Caco-2 (cell line): ENCODE data around the gene ULK1. TPM values are rescaled to one million over a fixed set of nuclear protein-coding genes. Genes with fewer than 3 reads are reported as not detected.

Experiments used
- BruUV-seq: library from RNA; stranded (reverse); fragments of 400-500 nt; replicated peaks from 2 replicates; lab custom pipeline; 2021; lab: Mats Ljungman, UMichigan
- CTCF ChIA-PET: fragments of 300-600 bp; sonication (Branson Sonifier 250); formaldehyde crosslinking; loops from one replicate; lab custom pipeline; 2022; ENCODE audit warnings: antibody characterized with exemption; lab: Charles Lee
- POLR2A ChIA-PET: fragments of 300-600 bp; sonication (Branson Sonifier 250); formaldehyde crosslinking; loops from one replicate; lab custom pipeline; 2022; ENCODE audit warnings: antibody characterized with exemption; lab: Charles Lee
- DNase-seq, 2 experiments: peaks; one replicate each; pipeline versions ENCODE4 v3.0.0 to v3.0.0-alpha.2; 2020 to 2022
- H3K27me3 ChIP-seq: replicated peaks from 2 replicates; pipeline ENCODE4 v1.6.0; 2011; ENCODE audit warnings: low read length; ENCODE audit not compliant: control insufficient read depth, insufficient read depth
- H3K36me3 ChIP-seq: 2 replicates; pipeline ENCODE4 v1.5.1; 2011; ENCODE audit warnings: low read length; ENCODE audit not compliant: control insufficient read depth, insufficient read depth
- H3K4me1 ChIP-seq: fragments of 250-450 bp; sonication (Bioruptor Pico); 2 replicates; pipeline ENCODE4 v1.5.1; 2020; ENCODE audit warnings: mild to moderate bottlenecking
- H3K4me3 ChIP-seq: 2 replicates; pipeline ENCODE4 v1.5.1; 2011; ENCODE audit warnings: low read depth, mild to moderate bottlenecking, control low read depth, low read length
- H3K9me3 ChIP-seq: fragments of 250-450 bp; sonication (Bioruptor Pico); 2 replicates; pipeline ENCODE4 v1.5.1; 2020; ENCODE audit warnings: mild to moderate bottlenecking, moderate library complexity
- H3K27ac Mint-ChIP-seq: one replicate; pipeline ENCODE4 v1.8.0; 2022; ENCODE audit warnings: mixed read lengths; ENCODE audit not compliant: unreplicated experiment
- H3K27me3 Mint-ChIP-seq: one replicate; pipeline ENCODE4 v1.8.0; 2022; ENCODE audit warnings: mixed read lengths; ENCODE audit not compliant: insufficient read depth, unreplicated experiment
- H3K36me3 Mint-ChIP-seq: one replicate; pipeline ENCODE4 v1.8.0; 2022; ENCODE audit warnings: mild to moderate bottlenecking, mixed read lengths; ENCODE audit not compliant: insufficient read depth, unreplicated experiment
- H3K4me1 Mint-ChIP-seq: one replicate; pipeline ENCODE4 v1.8.0; 2022; ENCODE audit warnings: low read depth, mixed read lengths; ENCODE audit not compliant: unreplicated experiment
- H3K4me3 Mint-ChIP-seq: one replicate; pipeline ENCODE4 v1.8.0; 2022; ENCODE audit warnings: mild to moderate bottlenecking, moderate library complexity, mixed read lengths; ENCODE audit not compliant: unreplicated experiment
- H3K9me3 Mint-ChIP-seq: one replicate; pipeline ENCODE4 v1.8.0; 2022; ENCODE audit warnings: mixed read lengths; ENCODE audit not compliant: unreplicated experiment
- intact Hi-C: fragments of 100-400 bp; cut with micrococcal nuclease; formaldehyde crosslinking; loops from one replicate; pipeline ENCODE4 v1.10.0; 2022; ENCODE audit not compliant: unreplicated experiment
- total RNA-seq: library from RNA; stranded (reverse); gene quantifications from 2 replicates; pipeline ENCODE4 v1.2.3, GENCODE V29; 2022
- TF ChIP-seq, protein P1 (sequence below), 2 experiments: fragments of 200-600 bp in 1 of 2; IDR thresholded peaks; 1 replicate in 1 of 2; 2 replicates in 1 of 2; pipeline versions ENCODE4 v1.5.1 to v1.8.0; 2011 to 2022; ENCODE audit warnings: antibody characterized with exemption in 1 of 2, control low read depth in 1 of 2, inconsistent platforms in 1 of 2, low read depth in 1 of 2, low read length in 1 of 2, mild to moderate bottlenecking in 1 of 2, moderate library complexity in 1 of 2; ENCODE audit not compliant: insufficient read depth in 1 of 2, severe bottlenecking in 1 of 2, unreplicated experiment in 1 of 2

The ULK1 gene
- total RNA-seq, 1 experiment from 2014 or later, result 61.1 TPM

DNA sequence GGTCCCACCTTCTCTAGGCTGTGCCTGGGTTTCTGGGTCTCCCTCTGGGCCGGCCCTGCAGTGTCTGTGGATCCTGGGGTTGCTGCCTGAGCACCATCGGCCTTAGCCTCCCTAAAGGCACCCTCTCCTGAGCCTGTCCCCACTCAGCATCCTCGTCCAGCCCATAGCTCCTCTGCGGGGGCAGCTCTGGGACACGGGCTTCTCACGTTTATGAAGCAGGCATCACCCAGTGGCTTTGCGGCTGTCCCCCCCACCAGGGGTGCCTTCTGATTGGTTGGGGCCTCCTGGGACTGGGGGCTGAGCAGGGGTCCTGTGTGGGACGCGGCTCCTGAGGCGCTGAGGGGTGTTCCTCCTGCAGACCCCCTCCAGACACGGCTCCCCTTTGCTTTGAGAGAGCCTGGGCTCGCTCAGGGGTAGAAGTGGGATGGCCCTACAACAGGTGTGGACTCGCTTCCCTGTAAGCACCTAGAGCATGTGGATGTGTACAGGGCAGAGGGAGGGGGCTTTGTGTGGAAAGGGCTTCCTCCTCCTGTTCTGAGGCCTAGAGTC is 10.7 kb downstream of the ULK1 start:
- ChIA-PET POLR2A (no interaction called here), CTCF (no interaction called here)
- Histone ChIP-seq H3K4me3 (no peak overlapping the region), H3K4me1 (no peaks in the 10 kb centered on the region), H3K9me3 (no peaks in the 10 kb centered on the region), H3K27me3 (no peaks in the 10 kb centered on the region), H3K36me3 (no peaks in the 10 kb centered on the region; the same call in 1 of the 2 replicates)
- no peaks in the 10 kb centered on the region for H3K27me3 Mint-ChIP-seq
- H3K27ac Mint-ChIP-seq, result no peak overlapping the region
- H3K9me3 Mint-ChIP-seq, result no peaks in the 10 kb centered on the region
- BruUV-seq, result no TSS peak
- no peak for DNase-seq
- TF ChIP-seq, protein P1, sequence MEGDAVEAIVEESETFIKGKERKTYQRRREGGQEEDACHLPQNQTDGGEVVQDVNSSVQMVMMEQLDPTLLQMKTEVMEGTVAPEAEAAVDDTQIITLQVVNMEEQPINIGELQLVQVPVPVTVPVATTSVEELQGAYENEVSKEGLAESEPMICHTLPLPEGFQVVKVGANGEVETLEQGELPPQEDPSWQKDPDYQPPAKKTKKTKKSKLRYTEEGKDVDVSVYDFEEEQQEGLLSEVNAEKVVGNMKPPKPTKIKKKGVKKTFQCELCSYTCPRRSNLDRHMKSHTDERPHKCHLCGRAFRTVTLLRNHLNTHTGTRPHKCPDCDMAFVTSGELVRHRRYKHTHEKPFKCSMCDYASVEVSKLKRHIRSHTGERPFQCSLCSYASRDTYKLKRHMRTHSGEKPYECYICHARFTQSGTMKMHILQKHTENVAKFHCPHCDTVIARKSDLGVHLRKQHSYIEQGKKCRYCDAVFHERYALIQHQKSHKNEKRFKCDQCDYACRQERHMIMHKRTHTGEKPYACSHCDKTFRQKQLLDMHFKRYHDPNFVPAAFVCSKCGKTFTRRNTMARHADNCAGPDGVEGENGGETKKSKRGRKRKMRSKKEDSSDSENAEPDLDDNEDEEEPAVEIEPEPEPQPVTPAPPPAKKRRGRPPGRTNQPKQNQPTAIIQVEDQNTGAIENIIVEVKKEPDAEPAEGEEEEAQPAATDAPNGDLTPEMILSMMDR (IDR thresholded peaks at IDR 0.05; ENCODE audit: insufficient read depth in 1 of 2, low read depth in 1 of 2, low read length in 1 of 2, severe bottlenecking in 1 of 2, unreplicated experiment in 1 of 2), result no peak
- H3K4me3 Mint-ChIP-seq, result no peak overlapping the region
- H3K36me3 Mint-ChIP-seq, result peaks cover 25% of the 10 kb centered on the region
- H3K4me1 Mint-ChIP-seq, result no peaks in the 10 kb centered on the region
- intact Hi-C loops, result no loop called here

DNA sequence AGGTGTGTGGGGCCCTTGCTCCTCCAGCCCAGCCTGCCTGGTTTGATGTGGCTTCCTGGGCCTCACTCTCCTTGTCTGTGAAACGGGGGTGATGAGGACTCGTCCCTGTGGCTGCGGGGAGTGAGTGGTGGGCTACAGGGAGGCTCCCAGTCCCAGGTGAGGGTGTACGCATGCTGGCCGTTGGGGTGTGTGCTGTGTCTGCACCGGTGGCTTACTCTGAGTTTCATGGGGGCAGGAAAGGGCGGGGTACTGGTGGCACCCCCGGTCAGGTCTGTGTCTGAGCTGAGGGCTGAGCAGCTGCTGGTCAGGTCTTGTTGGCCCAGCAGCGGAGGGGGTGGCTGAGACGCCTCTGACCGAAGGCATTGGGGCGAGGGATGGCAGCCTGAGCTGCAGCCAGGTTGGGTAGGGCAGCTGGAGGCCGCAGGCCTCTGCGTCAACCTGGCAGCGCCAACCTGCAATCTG is 11.2 kb downstream of the ULK1 start:
- POLR2A ChIA-PET, result no interaction called here
- no TSS peak for BruUV-seq

DNA sequence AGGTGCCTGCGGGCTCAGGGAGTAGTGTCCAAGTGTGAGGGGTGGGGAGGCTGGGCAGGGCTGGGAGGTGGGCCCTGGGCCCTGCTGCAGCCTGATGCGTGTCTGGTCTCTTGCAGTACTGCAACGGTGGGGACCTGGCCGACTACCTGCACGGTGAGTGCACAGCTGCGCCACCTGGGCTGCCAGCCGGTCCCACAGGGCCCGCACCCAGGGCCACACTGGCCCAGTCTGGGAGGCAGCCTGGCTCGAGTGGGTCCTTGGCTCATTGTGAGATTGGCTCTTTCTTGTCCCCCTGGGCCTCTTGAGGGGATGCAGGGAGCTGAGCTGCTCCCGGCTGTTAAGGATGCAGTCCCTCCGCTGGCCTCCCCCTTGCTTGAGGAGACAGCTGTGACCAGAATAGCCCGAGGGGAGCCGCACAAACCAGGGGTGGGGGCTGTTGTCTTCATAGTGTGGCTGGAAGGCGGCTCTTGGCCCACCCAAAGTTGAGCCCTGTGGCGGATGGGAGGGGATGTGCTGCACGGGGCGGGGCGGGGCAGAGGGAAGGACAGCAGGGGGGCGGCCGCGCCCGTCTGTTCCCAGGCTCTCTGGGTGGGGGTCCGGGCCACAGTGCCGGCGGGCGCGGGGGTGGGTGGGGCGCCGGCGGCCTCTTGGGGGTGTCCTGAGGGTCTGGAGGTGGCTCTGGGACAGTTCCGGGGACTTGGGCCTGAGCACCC is 13.1 kb downstream of the ULK1 start:
- CTCF ChIA-PET, result no interaction called here
- POLR2A ChIA-PET, result no interaction called here
- Histone ChIP-seq H3K4me3 (no peak overlapping the region), H3K36me3 (no peaks in the 10 kb centered on the region; the same call in none of the 2 replicates), H3K9me3 (no peaks in the 10 kb centered on the region), H3K4me1 (no peaks in the 10 kb centered on the region), H3K27me3 (no peaks in the 10 kb centered on the region)
- DNase-seq, result no peak
- no TSS peak for BruUV-seq
- Mint-ChIP-seq H3K36me3 (peaks cover 20% of the 10 kb centered on the region), H3K27me3 (no peaks in the 10 kb centered on the region), H3K9me3 (no peaks in the 10 kb centered on the region), H3K27ac (no peak overlapping the region), H3K4me1 (no peaks in the 10 kb centered on the region), H3K4me3 (no peak overlapping the region)
- intact Hi-C loops, result no loop called here
- TF ChIP-seq, protein P1 (IDR thresholded peaks at IDR 0.05; ENCODE audit: insufficient read depth in 1 of 2, low read depth in 1 of 2, low read length in 1 of 2, severe bottlenecking in 1 of 2, unreplicated experiment in 1 of 2), result no peak

More for the DNA sequence above, 11.2 kb downstream of the ULK1 start:
- H3K9me3 Mint-ChIP-seq, result no peaks in the 10 kb centered on the region
- CTCF ChIA-PET, result no interaction called here
- no peak for DNase-seq
- Histone ChIP-seq H3K4me3 (no peak overlapping the region), H3K27me3 (no peaks in the 10 kb centered on the region), H3K9me3 (no peaks in the 10 kb centered on the region), H3K36me3 (no peaks in the 10 kb centered on the region; the same call in none of the 2 replicates), H3K4me1 (no peaks in the 10 kb centered on the region)
- no peaks in the 10 kb centered on the region for H3K27me3 Mint-ChIP-seq
- H3K4me1 Mint-ChIP-seq, result no peaks in the 10 kb centered on the region
- TF ChIP-seq, protein P1 (IDR thresholded peaks at IDR 0.05; ENCODE audit: insufficient read depth in 1 of 2, low read depth in 1 of 2, low read length in 1 of 2, severe bottlenecking in 1 of 2, unreplicated experiment in 1 of 2), result no peak
- H3K4me3 Mint-ChIP-seq, result no peak overlapping the region
- no peak overlapping the region for H3K27ac Mint-ChIP-seq
- H3K36me3 Mint-ChIP-seq, result peaks cover 22% of the 10 kb centered on the region
- intact Hi-C loops, result no loop called here
